ENCODE data around the gene ZNF664.

GRCh38 chr12:124002654-124003053 is 29.6 kb downstream of the ZNF664 start:
- TF ChIP-seq NRF1 (IDR thresholded peaks at IDR 0.05; ENCODE audit: low read depth, low read length) (no peak), SIN3A (conservative IDR thresholded peaks at IDR 0.05 in 1 of 2, IDR thresholded peaks at IDR 0.05 in 1 of 2; ENCODE audit: low read depth in 1 of 2, low read length in 2 of 2) (no peak), YY1 (IDR thresholded peaks at IDR 0.05; ENCODE audit: low read depth, low read length) (no peak), BACH1 (IDR thresholded peaks at IDR 0.05; ENCODE audit: low read length) (no peak)
- TF ChIP-seq, protein P1, sequence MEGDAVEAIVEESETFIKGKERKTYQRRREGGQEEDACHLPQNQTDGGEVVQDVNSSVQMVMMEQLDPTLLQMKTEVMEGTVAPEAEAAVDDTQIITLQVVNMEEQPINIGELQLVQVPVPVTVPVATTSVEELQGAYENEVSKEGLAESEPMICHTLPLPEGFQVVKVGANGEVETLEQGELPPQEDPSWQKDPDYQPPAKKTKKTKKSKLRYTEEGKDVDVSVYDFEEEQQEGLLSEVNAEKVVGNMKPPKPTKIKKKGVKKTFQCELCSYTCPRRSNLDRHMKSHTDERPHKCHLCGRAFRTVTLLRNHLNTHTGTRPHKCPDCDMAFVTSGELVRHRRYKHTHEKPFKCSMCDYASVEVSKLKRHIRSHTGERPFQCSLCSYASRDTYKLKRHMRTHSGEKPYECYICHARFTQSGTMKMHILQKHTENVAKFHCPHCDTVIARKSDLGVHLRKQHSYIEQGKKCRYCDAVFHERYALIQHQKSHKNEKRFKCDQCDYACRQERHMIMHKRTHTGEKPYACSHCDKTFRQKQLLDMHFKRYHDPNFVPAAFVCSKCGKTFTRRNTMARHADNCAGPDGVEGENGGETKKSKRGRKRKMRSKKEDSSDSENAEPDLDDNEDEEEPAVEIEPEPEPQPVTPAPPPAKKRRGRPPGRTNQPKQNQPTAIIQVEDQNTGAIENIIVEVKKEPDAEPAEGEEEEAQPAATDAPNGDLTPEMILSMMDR (IDR thresholded peaks at IDR 0.05; ENCODE audit: control extremely low read depth in 1 of 3, insufficient read depth in 1 of 3, low read depth in 1 of 3, low read length in 3 of 3): no peak
